GM12878 (cell line): ENCODE data around the gene SH3GL3. TPM values are rescaled to one million over a fixed set of nuclear protein-coding genes. Genes with fewer than 3 reads are reported as not detected.

Source experiments
- ATAC-seq: fragments of 200-7000 bp; cut with Tn5 transposase; 3 replicates; pipeline ENCODE4 v1.9.1; 2020; ENCODE audit warnings: mild to moderate bottlenecking, moderate library complexity
- BruUV-seq: library from RNA; stranded (reverse); fragments of 400-500 nt; replicated peaks from 2 replicates; lab custom pipeline; 2021; lab: Mats Ljungman, UMichigan
- CTCF ChIA-PET: fragments of 300-600 bp; sonication (Branson Sonifier 250); formaldehyde crosslinking; extraction: SDS; loops from one replicate; lab custom pipeline; 2021; ENCODE audit warnings: inconsistent platforms; lab: Yijun Ruan, JAX
- POLR2A ChIA-PET: fragments of 350-600 bp; formaldehyde crosslinking; extraction: SDS; loops from one replicate; lab custom pipeline; 2021; ENCODE audit warnings: inconsistent platforms; lab: Charles Lee
- RAD21 ChIA-PET: fragments of 300-600 bp; sonication (Branson Sonifier 250); formaldehyde crosslinking; loops from one replicate; lab custom pipeline; 2023; ENCODE audit warnings: antibody characterized with exemption; ENCODE audit not compliant: unreplicated experiment; lab: Charles Lee
- SMC1A ChIA-PET: fragments of 300-600 bp; sonication (Branson Sonifier 250); formaldehyde crosslinking; loops from one replicate; lab custom pipeline; 2023; ENCODE audit not compliant: unreplicated experiment, uncharacterized antibody; lab: Charles Lee
- DNase-seq: peaks from one replicate; pipeline ENCODE4 v3.0.0-alpha.2; 2011; ENCODE audit warnings: low read depth, low spot score
- FAIRE-seq: peaks from 3 replicates; lab custom pipeline; 2011; peaks lifted over from hg19 to GRCh38; lab: Jason Lieb, UNC
- H2AFZ ChIP-seq: 2 replicates; pipeline ENCODE4 v1.6.0; 2011; ENCODE audit warnings: low read depth, low read length, control low read depth; ENCODE audit not compliant: control insufficient read depth
- H3K27ac ChIP-seq: 2 replicates; pipeline ENCODE4 v1.5.1; 2011; ENCODE audit warnings: control low read depth; ENCODE audit not compliant: control insufficient read depth, insufficient read depth
- H3K27me3 ChIP-seq, 2 experiments: replicated peaks in 1 of 2; 2 replicates each; pipeline versions ENCODE4 v1.6.0 to v1.6.1; 2011; ENCODE audit warnings: low read length in 1 of 2; ENCODE audit not compliant: control insufficient read depth in 2 of 2, insufficient read depth in 2 of 2
- H3K36me3 ChIP-seq, 2 experiments: 2 replicates each; pipeline ENCODE4 v1.5.1; 2011; ENCODE audit warnings: low read length in 1 of 2; ENCODE audit not compliant: control insufficient read depth in 2 of 2, insufficient read depth in 2 of 2
- H3K4me1 ChIP-seq: 2 replicates; pipeline ENCODE4 v1.6.1; 2011; ENCODE audit warnings: mild to moderate bottlenecking, low read length, moderate library complexity, mixed read lengths; ENCODE audit not compliant: control insufficient read depth, insufficient read depth
- H3K4me2 ChIP-seq: 2 replicates; pipeline ENCODE4 v1.6.0; 2011; ENCODE audit warnings: control low read depth; ENCODE audit not compliant: control insufficient read depth, insufficient read depth
- H3K4me3 ChIP-seq: fragments of 200-600 bp; sonication (generic); 2 replicates; pipeline ENCODE4 v1.5.1; 2016
- H3K79me2 ChIP-seq: 2 replicates; pipeline ENCODE4 v1.6.0; 2011; ENCODE audit warnings: low read length; ENCODE audit not compliant: control insufficient read depth, insufficient read depth
- H3K9ac ChIP-seq: 2 replicates; pipeline ENCODE4 v1.8.0; 2011; ENCODE audit warnings: low read length, control low read depth, mixed read lengths; ENCODE audit not compliant: control insufficient read depth, insufficient read depth
- H3K9me3 ChIP-seq: replicated peaks from 3 replicates; pipeline ENCODE4 v1.5.1; 2011; ENCODE audit warnings: mild to moderate bottlenecking, low read length; ENCODE audit not compliant: control insufficient read depth, insufficient read depth
- H4K20me1 ChIP-seq: 2 replicates; pipeline ENCODE4 v1.6.0; 2011; ENCODE audit not compliant: control insufficient read depth, insufficient read depth
- ATF7 ChIP-seq: fragments of 450-650 bp; IDR thresholded peaks from 2 replicates; pipeline ENCODE4 v1.6.1; 2016; ENCODE audit warnings: low read depth, mild to moderate bottlenecking
- CHD4 ChIP-seq: fragments of 200-600 bp; sonication (generic); IDR thresholded peaks from 2 replicates; pipeline ENCODE4 v1.6.1; 2016; ENCODE audit warnings: mild to moderate bottlenecking
- HDAC6 ChIP-seq: fragments of 200-600 bp; sonication (generic); IDR thresholded peaks from one replicate; pipeline ENCODE4 v1.8.0; 2017; ENCODE audit warnings: antibody characterized with exemption; ENCODE audit not compliant: unreplicated experiment
- IRF4 ChIP-seq: IDR thresholded peaks from 2 replicates; pipeline ENCODE4 v1.6.1; 2011; ENCODE audit warnings: low read depth, low read length
- LARP7 ChIP-seq: fragments of 450-650 bp; IDR thresholded peaks from 2 replicates; pipeline ENCODE4 v1.6.1; 2017; ENCODE audit warnings: mild to moderate bottlenecking
- NBN ChIP-seq: fragments of 450-650 bp; IDR thresholded peaks from 2 replicates; pipeline ENCODE4 v1.6.1; 2016
- NFXL1 ChIP-seq: fragments of 450-650 bp; IDR thresholded peaks from 2 replicates; pipeline ENCODE4 v1.6.1; 2017; ENCODE audit warnings: antibody characterized with exemption, mild to moderate bottlenecking, borderline replicate concordance
- NFYA ChIP-seq: IDR thresholded peaks from 2 replicates; pipeline ENCODE4 v1.6.1; 2011; ENCODE audit warnings: low read depth, mild to moderate bottlenecking, low read length, improper control_type of control experiment, borderline replicate concordance
- SP1 ChIP-seq: IDR thresholded peaks from one replicate; pipeline ENCODE4 v1.6.1; 2011; ENCODE audit warnings: low read depth, low read length
- STAT3 ChIP-seq: IDR thresholded peaks from 2 replicates; pipeline ENCODE4 v1.6.1; 2011; ENCODE audit warnings: low read depth, low read length, improper control_type of control experiment
- YBX1 ChIP-seq: fragments of 450-650 bp; IDR thresholded peaks from 2 replicates; pipeline ENCODE4 v1.6.1; 2016; ENCODE audit warnings: antibody characterized with exemption
- ZNF687 ChIP-seq: fragments of 450-650 bp; IDR thresholded peaks from 2 replicates; pipeline ENCODE4 v1.6.1; 2017; ENCODE audit warnings: mild to moderate bottlenecking, moderate library complexity
- ZSCAN29 ChIP-seq: fragments of 450-650 bp; IDR thresholded peaks from 2 replicates; pipeline ENCODE4 v1.6.1; 2017; ENCODE audit warnings: mild to moderate bottlenecking, moderate library complexity
- WGBS: methylation state at CpG from one replicate; pipeline ENCODE4 v1.1.6; 2016; ENCODE audit warnings: low lambda C conversion rate; ENCODE audit not compliant: insufficient replicate concordance, insufficient coverage; ENCODE audit errors: missing lambda C conversion rate; 5-methylcytosine and 5-hydroxymethylcytosine counted together
- in situ Hi-C: fragments of 300-500 bp; cut with MboI; formaldehyde crosslinking; loops from 9 replicates; pipeline ENCODE4 v1.14.3; 2018; ENCODE audit warnings: mixed read lengths
- intact Hi-C: fragments of 100-400 bp; cut with micrococcal nuclease; formaldehyde crosslinking; loops from one replicate; pipeline ENCODE4 v1.14.2; 2022; ENCODE audit not compliant: unreplicated experiment
- polyA plus RNA-seq, 11 experiments: library from polyadenylated mRNA; depleted of rRNA in 4 of 11; unstranded in 6 of 11; stranded (reverse) in 5 of 11; fragments of >200 nt; fragmentation: Nextera tagmentation in 4 of 11; fragmentation: Illumina TruSeq in 1 of 11; extraction: Ambion mirVana in 4 of 11; extraction: Trizol in 1 of 11; gene quantifications; 1 replicate in 1 of 11; 2 replicates in 10 of 11; pipeline versions ENCODE4 v1.2.1 to v1.2.3, GENCODE V29; 2011 to 2016; ENCODE audit warnings: inconsistent platforms in 2 of 11, missing spikeins in 2 of 11, low read depth in 1 of 11
- total RNA-seq, 4 experiments: library from RNA; depleted of rRNA in 3 of 4; stranded (reverse); fragments of >200 nt in 3 of 4; fragmentation: Illumina TruSeq in 1 of 4; extraction: Trizol in 1 of 4; gene quantifications; 2 replicates each; pipeline versions ENCODE4 v1.2.1 to v1.2.3, GENCODE V29; 2013 to 2021
- TF ChIP-seq, protein P1 (sequence below): IDR thresholded peaks from 2 replicates; pipeline ENCODE4 v1.6.1; 2011; ENCODE audit warnings: borderline replicate concordance, low read depth, mild to moderate bottlenecking, moderate library complexity, mixed read lengths, low read length; ENCODE audit not compliant: insufficient read depth; ENCODE audit errors: extremely low read length

The SH3GL3 gene
- total and polyA plus RNA-seq, 10 of the 15 experiments (the other 5 are each of a cell fraction or from before 2014, with no cell fraction given) = not detected

- TF ChIP-seq HDAC6 (no peak), YBX1 (no peak)
Observed at GRCh38 chr15:83446417-83446816, 724 bp upstream of the SH3GL3 start (continued).

DNA sequence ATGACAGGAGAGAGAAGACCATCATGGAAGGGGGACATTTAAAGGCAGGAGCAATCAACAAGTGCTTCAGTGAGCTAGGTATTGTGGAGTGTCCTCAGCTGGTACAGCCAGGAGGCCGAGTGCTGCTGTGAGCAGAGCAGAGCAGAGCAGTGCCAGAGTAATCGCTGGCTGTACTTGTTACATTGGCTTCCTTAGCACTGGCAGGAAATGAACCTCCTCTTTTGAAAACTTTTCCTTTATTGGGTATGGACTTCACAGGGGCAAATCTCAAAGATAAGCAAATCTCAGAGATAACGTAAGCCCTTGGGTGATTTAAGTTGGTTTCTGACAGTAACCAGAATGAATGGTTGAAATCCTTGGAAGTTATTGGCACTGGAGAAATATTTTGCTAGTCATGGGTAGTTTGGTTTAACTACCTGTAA lies 2.1 kb downstream of the SH3GL3 start:
- H3K4me1 ChIP-seq = no peaks in the 10 kb centered on the region
- no peaks in the 10 kb centered on the region for H3K36me3 ChIP-seq
- FAIRE-seq (no peak), DNase-seq (no peak), ATAC-seq (no peak)
- H3K79me2 ChIP-seq = no peaks in the 10 kb centered on the region
- H3K9me3 ChIP-seq = no peaks in the 10 kb centered on the region
- H3K27ac ChIP-seq = no peak overlapping the region
- ChIA-PET SMC1A (interaction anchor here (1.1 kb wide), 2 partner anchors 11 to 111 kb away, joined by 3 to 4 read pairs; no protein-coding TSS in a partner anchor), RAD21 (no interaction called here), POLR2A (no interaction called here), CTCF (interaction anchor here (0.6 kb wide), 1 partner anchor 536 kb away, joined by 5 read pairs; no protein-coding TSS in a partner anchor)
- peaks cover 0 to 4% of the 10 kb centered on the region in 2 experiments; a peak in 1 of 4 replicates for H3K27me3 ChIP-seq
- in situ Hi-C loops (no loop called here), intact Hi-C loops (no loop called here)
- no peak overlapping the region for H3K4me3 ChIP-seq
- H3K9ac ChIP-seq = no peak overlapping the region
- H3K4me2 ChIP-seq = no peak overlapping the region
- H2AFZ ChIP-seq = no peak overlapping the region
- TF ChIP-seq SP1 = no peak
- TF ChIP-seq, protein P1, sequence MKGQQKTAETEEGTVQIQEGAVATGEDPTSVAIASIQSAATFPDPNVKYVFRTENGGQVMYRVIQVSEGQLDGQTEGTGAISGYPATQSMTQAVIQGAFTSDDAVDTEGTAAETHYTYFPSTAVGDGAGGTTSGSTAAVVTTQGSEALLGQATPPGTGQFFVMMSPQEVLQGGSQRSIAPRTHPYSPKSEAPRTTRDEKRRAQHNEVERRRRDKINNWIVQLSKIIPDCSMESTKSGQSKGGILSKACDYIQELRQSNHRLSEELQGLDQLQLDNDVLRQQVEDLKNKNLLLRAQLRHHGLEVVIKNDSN = no peak
- no peak for TF ChIP-seq NFYA
- TF ChIP-seq LARP7 = no peak
- TF ChIP-seq ATF7 = no peak
- TF ChIP-seq NBN = no peak
- no peak for TF ChIP-seq ZSCAN29
- TF ChIP-seq NFXL1 = no peak
- TF ChIP-seq IRF4 = no peak
- TF ChIP-seq STAT3 = no peak
- TF ChIP-seq ZNF687 = no peak
- no peak for TF ChIP-seq CHD4
- BruUV-seq = no TSS peak
- H4K20me1 ChIP-seq = no peaks in the 10 kb centered on the region
- WGBS = 37% methylated on average over 3 of the region's 3 CpGs
